HepG2 (cell line): Measurements from ENCODE around the gene HMGN4. TPM values are rescaled to one million over a fixed set of nuclear protein-coding genes. Genes with fewer than 3 reads are reported as not detected.

Experiments used
- ESRRA ChIP-seq: sonication (generic); formaldehyde crosslinking; IDR thresholded peaks from 2 replicates; pipeline ENCODE4 v1.5.1; 2020; ENCODE audit warnings: mild to moderate bottlenecking, low read depth, missing genetic modification reagents
- FOXJ3 ChIP-seq: sonication (generic); formaldehyde crosslinking; IDR thresholded peaks from 2 replicates; pipeline ENCODE4 v1.4.0; 2020; ENCODE audit warnings: missing genetic modification reagents, mild to moderate bottlenecking, borderline replicate concordance
- GPN1 ChIP-seq: sonication (generic); formaldehyde crosslinking; IDR thresholded peaks from 2 replicates; pipeline ENCODE4 v1.5.1; 2020; ENCODE audit warnings: missing genetic modification reagents, borderline replicate concordance
- GTF3A ChIP-seq: sonication (generic); formaldehyde crosslinking; conservative IDR thresholded peaks from 2 replicates; pipeline ENCODE4 v1.4.0; 2020; ENCODE audit warnings: mild to moderate bottlenecking, missing genetic modification reagents
- HNRNPH1 ChIP-seq: fragments of 200-400 bp; formaldehyde crosslinking; optimal IDR thresholded peaks from 2 replicates; pipeline ENCODE3; 2017; ENCODE audit warnings: mild to moderate bottlenecking, low read depth, low read length
- IRF9 ChIP-seq: sonication (generic); formaldehyde crosslinking; IDR thresholded peaks from 2 replicates; pipeline ENCODE4 v1.8.0; 2022; ENCODE audit warnings: missing genetic modification reagents, mild to moderate bottlenecking, borderline replicate concordance
- MBNL3 ChIP-seq: fragments of 250-450 bp; sonication (Bioruptor Pico); conservative IDR thresholded peaks from 2 replicates; pipeline ENCODE4 v1.8.0; 2022; ENCODE audit warnings: mild to moderate bottlenecking, inconsistent platforms
- MED8 ChIP-seq: sonication (generic); formaldehyde crosslinking; IDR thresholded peaks from 2 replicates; pipeline ENCODE4 v1.8.1; 2023; ENCODE audit warnings: mild to moderate bottlenecking, missing genetic modification reagents; ENCODE audit not compliant: insufficient replicate concordance
- NBN ChIP-seq: fragments of 450-650 bp; conservative IDR thresholded peaks from 2 replicates; pipeline ENCODE4 v1.6.1; 2017
- NCOA2 ChIP-seq: sonication (generic); formaldehyde crosslinking; IDR thresholded peaks from 2 replicates; pipeline ENCODE4 v1.8.0; 2022; ENCODE audit warnings: inconsistent platforms
- PRMT3 ChIP-seq: sonication (generic); formaldehyde crosslinking; IDR thresholded peaks from 2 replicates; pipeline ENCODE4 v1.8.1; 2022; ENCODE audit warnings: low read depth, mild to moderate bottlenecking, moderate library complexity, missing genetic modification reagents, borderline replicate concordance
- TERF1 ChIP-seq: sonication (generic); formaldehyde crosslinking; IDR thresholded peaks from 2 replicates; pipeline ENCODE4 v1.8.0; 2022; ENCODE audit warnings: mild to moderate bottlenecking, missing genetic modification reagents, moderate library complexity
- ZBTB20 ChIP-seq: sonication (generic); formaldehyde crosslinking; IDR thresholded peaks from 2 replicates; pipeline ENCODE4 v1.8.1; 2023; ENCODE audit warnings: missing genetic modification reagents, low read depth, mild to moderate bottlenecking, borderline replicate concordance
- ZBTB8A ChIP-seq: sonication (generic); formaldehyde crosslinking; IDR thresholded peaks from 2 replicates; pipeline ENCODE4 v1.4.0; 2020; ENCODE audit warnings: mild to moderate bottlenecking, low read depth, missing genetic modification reagents, borderline replicate concordance
- ZNF17 ChIP-seq: sonication (generic); formaldehyde crosslinking; IDR thresholded peaks from 2 replicates; pipeline ENCODE4 v1.5.0; 2020; ENCODE audit warnings: mild to moderate bottlenecking, missing genetic modification reagents
- ZNF280D ChIP-seq: sonication (generic); formaldehyde crosslinking; IDR thresholded peaks from 2 replicates; pipeline ENCODE4 v1.5.1; 2020; ENCODE audit warnings: mild to moderate bottlenecking, missing genetic modification reagents
- ZNF569 ChIP-seq: sonication (generic); formaldehyde crosslinking; IDR thresholded peaks from 2 replicates; pipeline ENCODE4 v1.5.0; 2020; ENCODE audit warnings: mild to moderate bottlenecking, missing genetic modification reagents, moderate library complexity, borderline replicate concordance
- ZNF687 ChIP-seq: sonication (generic); formaldehyde crosslinking; IDR thresholded peaks from 2 replicates; pipeline ENCODE4 v1.5.1; 2020; ENCODE audit warnings: mild to moderate bottlenecking, missing genetic modification reagents, moderate library complexity
- ZNF7 ChIP-seq: IDR thresholded peaks from 2 replicates; pipeline ENCODE4 v1.6.1; 2016; ENCODE audit warnings: missing biosample characterization, missing genetic modification reagents
- ZNF792 ChIP-seq: IDR thresholded peaks from 2 replicates; pipeline ENCODE4 v1.6.1; 2016
- polyA plus RNA-seq, 8 experiments: library from polyadenylated mRNA; depleted of rRNA in 3 of 8; stranded (reverse) in 7 of 8; unstranded in 1 of 8; fragments of >200 nt; fragmentation: Illumina TruSeq in 4 of 8; extraction: Trizol in 4 of 8; gene quantifications; 2 replicates each; pipeline versions ENCODE4 v1.2.1 to v1.2.3, GENCODE V29; 2011 to 2016; ENCODE audit warnings: low read depth in 4 of 8, missing spikeins in 1 of 8, mixed read lengths in 1 of 8; ENCODE audit not compliant: insufficient read depth in 1 of 8
- total RNA-seq, 5 experiments: library from RNA; depleted of rRNA; stranded (reverse); fragments of >200 nt; fragmentation: Illumina TruSeq; extraction: Trizol; gene quantifications; 2 replicates each; pipeline ENCODE4 v1.2.3, GENCODE V29; 2016; ENCODE audit warnings: low read depth in 1 of 5

Gene HMGN4
- total and polyA plus RNA-seq, 2 of the 13 experiments (the other 11 are each of a cell fraction or from before 2014, with no cell fraction given) = 39.9 to 52.1 TPM

- TF ChIP-seq ZNF687 (no peak), GTF3A (CRISPR knock-in tag) (0 out of 2 replicates have a peak, but pooled peaks have one; percentile 68), IRF9 (no peak), ESRRA (CRISPR knock-in tag) (no peak), TERF1 (CRISPR knock-in tag) (no peak), NCOA2 (CRISPR knock-in tag) (peak; percentile 58), ZNF792 (CRISPR knock-in tag) (peak; percentile 29; the same call in 1 of the 2 replicates), GPN1 (CRISPR knock-in tag) (no peak), ZNF569 (CRISPR knock-in tag) (no peak), ZBTB20 (CRISPR knock-in tag) (no peak), ZBTB8A (CRISPR knock-in tag) (no peak), ZNF280D (CRISPR knock-in tag) (no peak), ZNF7 (CRISPR knock-in tag) (no peak), ZNF17 (CRISPR knock-in tag) (no peak), FOXJ3 (CRISPR knock-in tag) (no peak), NBN (no peak), HNRNPH1 (no peak), MBNL3 (CRISPR knock-in tag) (no peak), MED8 (CRISPR knock-in tag) (no peak), PRMT3 (CRISPR knock-in tag) (no peak)
These were observed 17.1 kb upstream of the HMGN4 start (continued) for GRCh38 chr6:26520850-26521599.
